SK-N-SH (cell line): ENCODE data around the gene ADAMTS17.

ENCODE experiments used
- CHD2 ChIP-seq: fragments of 150-350 bp; IDR thresholded peaks from 2 replicates; pipeline ENCODE4 v1.6.1; 2018; ENCODE audit warnings: low read length; ENCODE audit not compliant: partially characterized antibody
- CTCF ChIP-seq: fragments of 200-600 bp; sonication (generic); IDR thresholded peaks from 2 replicates; pipeline ENCODE4 v1.6.1; 2017; ENCODE audit warnings: antibody characterized with exemption, mild to moderate bottlenecking, moderate library complexity
- EP300 ChIP-seq, 2 experiments: IDR thresholded peaks; 2 replicates each; pipeline versions ENCODE4 v1.4.0 to v1.6.1; 2012; ENCODE audit warnings: borderline replicate concordance in 1 of 2, low read depth in 1 of 2, low read length in 1 of 2
- MXI1 ChIP-seq: IDR thresholded peaks from 2 replicates; pipeline ENCODE4 v1.6.1; 2012; ENCODE audit warnings: mild to moderate bottlenecking, low read depth, low read length, improper control_type of control experiment
- POLR2AphosphoS5 ChIP-seq: IDR thresholded peaks from 2 replicates; pipeline ENCODE4 v1.6.1; 2012; ENCODE audit warnings: low read depth, low read length
- RAD21 ChIP-seq: IDR thresholded peaks from 2 replicates; pipeline ENCODE4 v1.6.1; 2012; ENCODE audit warnings: mild to moderate bottlenecking, low read length
- RCOR1 ChIP-seq: fragments of 150-350 bp; IDR thresholded peaks from 2 replicates; pipeline ENCODE4 v1.6.1; 2017; ENCODE audit warnings: antibody characterized with exemption, low read length
- REST ChIP-seq: IDR thresholded peaks from 2 replicates; pipeline ENCODE4 v1.6.1; 2012; ENCODE audit warnings: mild to moderate bottlenecking, low read depth, low read length, moderate library complexity
- RFX5 ChIP-seq: IDR thresholded peaks from 2 replicates; pipeline ENCODE4 v1.6.1; 2012; ENCODE audit warnings: mild to moderate bottlenecking, improper control_type of control experiment, low read length
- USF2 ChIP-seq: fragments of 150-350 bp; IDR thresholded peaks from 2 replicates; pipeline ENCODE4 v1.6.1; 2017; ENCODE audit warnings: antibody characterized with exemption, low read length, low read depth, borderline replicate concordance

- TF ChIP-seq EP300 (IDR thresholded peaks at IDR 0.05; ENCODE audit: borderline replicate concordance in 1 of 2, low read depth in 1 of 2, low read length in 1 of 2) (no peak), MXI1 (no peak), RCOR1 (no peak), POLR2AphosphoS5 (no peak), RFX5 (no peak), CTCF (no peak), REST (no peak), USF2 (no peak), RAD21 (no peak), CHD2 (no peak)
Measured at GRCh38 chr15:100277087-100277855, 64.5 kb downstream of the ADAMTS17 start.
